OCI-LY3 (cell line): ENCODE results near the gene CBX4.

Source experiments
- CTCF ChIP-seq: fragments of 200-600, 300-600 bp; sonication (generic); IDR thresholded peaks from 2 replicates; pipeline ENCODE4 v1.5.1; 2014; ENCODE audit warnings: antibody characterized with exemption, low read length, low read depth
- EZH2phosphoT487 ChIP-seq: fragments of 200-600 bp; shearing (Covaris generic); IDR thresholded peaks from 2 replicates; pipeline ENCODE4 v1.6.1; 2018; ENCODE audit warnings: antibody characterized with exemption, mixed run types, low read depth

GRCh38 chr17:79792984-79793923, 46.0 kb downstream of the CBX4 start:
- TF ChIP-seq CTCF: no peak
- TF ChIP-seq EZH2phosphoT487: no peak
